GM23338 (cell line): ENCODE results near the gene RASSF10.

Source experiments
- CREB1 ChIP-seq: fragments of 250-450 bp; sonication (Bioruptor Pico); IDR thresholded peaks from 2 replicates; pipeline ENCODE4 v1.5.0; 2020; ENCODE audit warnings: low read depth, mild to moderate bottlenecking, moderate library complexity
- CTCF ChIP-seq, 2 experiments: fragments of 200-600 bp in 1 of 2; sonication (generic) in 1 of 2; conservative IDR thresholded peaks; 2 replicates each; pipeline versions ENCODE4 v1.5.1 to v1.6.1; 2016 to 2017; ENCODE audit warnings: antibody characterized with exemption in 2 of 2, low read depth in 2 of 2, mild to moderate bottlenecking in 2 of 2, moderate library complexity in 1 of 2
- EZH2 ChIP-seq: fragments of 200-600 bp; sonication (generic); IDR thresholded peaks from one replicate; pipeline ENCODE4 v1.8.0; 2017; ENCODE audit warnings: antibody characterized with exemption, mild to moderate bottlenecking, low read depth; ENCODE audit not compliant: unreplicated experiment
- EZH2phosphoT487 ChIP-seq: fragments of 200-600 bp; sonication (generic); IDR thresholded peaks from one replicate; pipeline ENCODE4 v1.8.1; 2018; ENCODE audit warnings: antibody characterized with exemption; ENCODE audit not compliant: unreplicated experiment
- POLR2AphosphoS5 ChIP-seq: IDR thresholded peaks from 2 replicates; pipeline ENCODE4 v1.6.1; 2016; ENCODE audit warnings: antibody characterized with exemption, low read depth

- TF ChIP-seq CREB1 (CRISPR knock-in tag) (no peak), CTCF (conservative IDR thresholded peaks at IDR 0.05; ENCODE audit: low read depth in 2 of 2) (no peak), EZH2phosphoT487 (no peak), EZH2 (no peak), POLR2AphosphoS5 (no peak)
These were observed 45.2 kb downstream of the RASSF10 start for GRCh38 chr11:13054278-13054677.
